Suprapubic skin (tissue), 4 donors: ENCODE data around the gene ZNF200. TPM values are rescaled to one million over a fixed set of nuclear protein-coding genes. Genes with fewer than 3 reads are reported as not detected.
A peak's percentile ranks its signal among the peaks of the same experiment; 100 is the strongest.
"Not testable (repeated sequence)": the region's sequence is repeated elsewhere in the genome, so short reads cannot be mapped to it uniquely, and the experiment has no call there.

Experiments used
- DNase-seq, 2 donors: peaks; one replicate each; pipeline ENCODE4 v3.0.0-alpha.2; 2019; ENCODE audit warnings: low spot score in 2 of 2
- H3K27ac ChIP-seq: fragments of 200-600 bp; sonication (generic); one replicate; pipeline ENCODE4 v1.5.1; 2019
- H3K27me3 ChIP-seq: fragments of 200-600 bp; sonication (generic); one replicate; pipeline ENCODE4 v1.5.1; 2019
- H3K36me3 ChIP-seq: fragments of 200-600 bp; sonication (generic); one replicate; pipeline ENCODE4 v1.5.1; 2019
- H3K4me1 ChIP-seq: fragments of 200-600 bp; sonication (generic); one replicate; pipeline ENCODE4 v1.5.1; 2019
- H3K4me3 ChIP-seq: fragments of 200-600 bp; sonication (generic); one replicate; pipeline ENCODE4 v1.5.1; 2019; ENCODE audit warnings: mild to moderate bottlenecking
- H3K9me3 ChIP-seq: fragments of 200-600 bp; sonication (generic); one replicate; pipeline ENCODE4 v1.5.1; 2019
- EP300 ChIP-seq: sonication (generic); formaldehyde crosslinking; IDR thresholded peaks from one replicate; pipeline ENCODE4 v1.6.1; 2017; ENCODE audit warnings: antibody characterized with exemption
- POLR2A ChIP-seq, 2 donors: fragments of 450-650 bp; IDR thresholded peaks; one replicate each; pipeline ENCODE4 v1.6.1; 2017; ENCODE audit warnings: antibody characterized with exemption in 2 of 2, mild to moderate bottlenecking in 2 of 2, moderate library complexity in 2 of 2
- POLR2AphosphoS5 ChIP-seq, 3 donors: sonication (generic); formaldehyde crosslinking; IDR thresholded peaks; one replicate each; pipeline ENCODE4 v1.6.1; 2017; ENCODE audit warnings: antibody characterized with exemption in 3 of 3
- WGBS: methylation state at CpG from one replicate; pipeline ENCODE4 v1.1.5; 2018; 5-methylcytosine and 5-hydroxymethylcytosine counted together
- total RNA-seq, 4 donors: library from RNA; depleted of rRNA; stranded (reverse); fragments of >200 nt; gene quantifications; one replicate each; pipeline ENCODE4 v1.1.0, GENCODE V29; 2016
- TF ChIP-seq, protein P1 (sequence below), 2 donors: fragments of 200-600 bp in 1 of 2; fragments of 450-650 bp in 1 of 2; sonication (generic) in 1 of 2; IDR thresholded peaks; one replicate each; pipeline ENCODE4 v1.5.1; 2016 to 2019; ENCODE audit warnings: antibody characterized with exemption in 2 of 2, mild to moderate bottlenecking in 1 of 2, moderate library complexity in 1 of 2

The ZNF200 gene
- total RNA-seq, 4 donors from 2014 or later = 2.6 to 7.7 (median 4.8) TPM

DNA sequence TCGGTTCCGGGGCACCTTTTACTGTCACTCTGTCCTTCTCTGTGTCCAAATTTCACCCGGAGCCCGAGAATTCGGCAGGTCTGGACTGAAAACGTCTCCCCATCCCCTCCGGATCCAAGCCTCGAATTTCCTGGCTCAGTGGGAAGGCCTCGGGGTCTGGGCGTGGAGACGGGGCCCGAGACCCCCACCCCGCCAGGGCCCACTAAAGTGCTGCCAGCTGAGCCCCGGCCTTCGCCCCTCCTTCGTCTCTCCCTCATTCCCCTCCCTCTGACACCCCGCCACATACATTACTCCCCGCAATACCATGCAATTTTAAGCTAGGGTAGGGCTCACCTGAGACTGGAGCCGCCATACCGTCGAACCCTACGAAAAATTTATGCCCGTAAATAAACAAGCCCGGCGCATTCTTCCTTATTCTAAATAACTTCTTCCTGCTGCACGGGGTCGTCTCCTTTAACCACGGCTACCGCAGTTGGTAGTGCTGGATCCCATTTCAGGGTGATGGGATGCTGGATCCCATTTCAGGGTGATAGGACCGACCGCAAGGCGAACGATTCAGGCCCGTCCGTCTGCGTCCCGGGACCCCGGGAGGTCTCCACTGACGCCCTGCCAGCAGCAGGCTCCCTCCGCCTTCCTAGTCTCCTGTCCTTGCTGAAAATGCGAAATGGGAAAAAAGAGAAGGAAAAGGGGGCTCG is 51.4 kb downstream of the ZNF200 start:
- Histone ChIP-seq H3K4me1 (peaks cover 18% of the 10 kb centered on the region), H3K9me3 (no peaks in the 10 kb centered on the region), H3K27me3 (peaks cover 99% of the 10 kb centered on the region), H3K4me3 (peak overlapping the region; percentile 39), H3K36me3 (no peaks in the 10 kb centered on the region), H3K27ac (no peak overlapping the region)
- DNase-seq = no peak
- TF ChIP-seq EP300 (no peak), POLR2A (IDR thresholded peaks at IDR 0.05) (no peak)
- TF ChIP-seq, protein P1, sequence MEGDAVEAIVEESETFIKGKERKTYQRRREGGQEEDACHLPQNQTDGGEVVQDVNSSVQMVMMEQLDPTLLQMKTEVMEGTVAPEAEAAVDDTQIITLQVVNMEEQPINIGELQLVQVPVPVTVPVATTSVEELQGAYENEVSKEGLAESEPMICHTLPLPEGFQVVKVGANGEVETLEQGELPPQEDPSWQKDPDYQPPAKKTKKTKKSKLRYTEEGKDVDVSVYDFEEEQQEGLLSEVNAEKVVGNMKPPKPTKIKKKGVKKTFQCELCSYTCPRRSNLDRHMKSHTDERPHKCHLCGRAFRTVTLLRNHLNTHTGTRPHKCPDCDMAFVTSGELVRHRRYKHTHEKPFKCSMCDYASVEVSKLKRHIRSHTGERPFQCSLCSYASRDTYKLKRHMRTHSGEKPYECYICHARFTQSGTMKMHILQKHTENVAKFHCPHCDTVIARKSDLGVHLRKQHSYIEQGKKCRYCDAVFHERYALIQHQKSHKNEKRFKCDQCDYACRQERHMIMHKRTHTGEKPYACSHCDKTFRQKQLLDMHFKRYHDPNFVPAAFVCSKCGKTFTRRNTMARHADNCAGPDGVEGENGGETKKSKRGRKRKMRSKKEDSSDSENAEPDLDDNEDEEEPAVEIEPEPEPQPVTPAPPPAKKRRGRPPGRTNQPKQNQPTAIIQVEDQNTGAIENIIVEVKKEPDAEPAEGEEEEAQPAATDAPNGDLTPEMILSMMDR (IDR thresholded peaks at IDR 0.05) = no peak
- 3% methylated on average over 42 of the region's 42 CpGs for WGBS

DNA sequence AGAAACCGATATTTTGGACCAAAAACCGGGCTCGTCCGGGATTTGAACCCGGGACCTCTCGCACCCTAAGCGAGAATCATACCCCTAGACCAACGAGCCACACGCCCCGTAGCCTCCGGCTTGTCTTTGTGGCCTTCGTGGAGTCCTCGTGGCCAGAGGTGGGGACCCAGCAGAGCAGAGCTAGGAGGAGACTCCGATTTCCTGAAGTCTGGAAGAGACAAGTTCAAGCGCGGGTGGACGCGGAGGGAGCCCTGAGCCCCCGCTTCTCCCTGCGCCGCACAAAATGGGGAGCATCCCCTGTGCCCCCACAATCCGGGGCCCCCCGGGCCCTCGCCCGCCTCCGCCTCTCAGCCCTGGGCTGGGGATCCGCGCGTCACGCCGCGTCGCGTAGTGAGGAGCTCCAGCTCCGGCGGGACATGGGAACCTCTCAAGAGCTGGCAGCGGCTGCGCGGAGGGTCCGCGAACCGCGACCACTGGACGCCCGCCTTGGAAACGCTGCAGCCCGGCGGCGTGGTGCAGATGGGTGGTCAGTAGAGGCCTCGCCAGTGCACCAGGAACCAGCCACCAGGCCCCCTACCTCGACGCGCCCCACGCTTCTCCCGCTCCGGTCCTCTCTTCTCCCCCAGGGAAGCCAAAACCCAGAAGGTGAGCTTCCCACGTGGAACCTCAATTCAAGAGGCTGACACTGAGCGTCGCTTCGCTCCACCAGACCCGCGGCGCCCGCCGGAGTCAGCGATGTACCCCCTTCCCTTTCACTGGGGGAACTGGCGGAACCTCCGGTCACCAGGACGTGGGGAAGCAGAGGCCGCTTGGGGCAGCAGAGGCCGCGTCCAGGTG is 52.1 kb downstream of the ZNF200 start:
- H3K36me3 ChIP-seq = no peaks in the 10 kb centered on the region
- H3K9me3 ChIP-seq = no peaks in the 10 kb centered on the region
- 1% methylated on average over 37 of the region's 72 CpGs for WGBS
- peaks cover 12% of the 10 kb centered on the region for H3K4me1 ChIP-seq
- TF ChIP-seq POLR2A (IDR thresholded peaks at IDR 0.05) = no peak
- TF ChIP-seq EP300 = no peak
- TF ChIP-seq POLR2AphosphoS5 (IDR thresholded peaks at IDR 0.05) = no peak
- TF ChIP-seq, protein P1 (IDR thresholded peaks at IDR 0.05) = peak in 1 of 2 donors; percentile 20
- H3K27me3 ChIP-seq = peaks cover 99% of the 10 kb centered on the region
- DNase-seq = no peak
- H3K4me3 ChIP-seq = peak overlapping the region; percentile 39
- H3K27ac ChIP-seq = no peak overlapping the region

DNA sequence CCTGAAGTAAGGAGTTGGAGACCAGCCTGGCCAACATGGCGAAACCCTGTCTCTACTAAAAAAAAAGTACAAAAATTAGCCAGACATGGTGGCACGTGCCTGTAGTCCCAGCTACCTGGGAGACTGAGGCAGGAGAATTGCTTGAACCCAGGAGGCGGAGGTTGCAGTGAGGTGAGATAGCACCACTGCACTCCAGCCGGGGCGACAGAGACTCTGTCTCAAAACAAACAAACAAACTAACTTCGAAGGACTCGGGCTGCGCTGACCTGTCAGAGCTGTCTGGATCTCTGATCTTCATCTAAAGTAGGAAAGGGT is 52.7 kb downstream of the ZNF200 start:
- H3K27ac ChIP-seq, H3K9me3 ChIP-seq, H3K36me3 ChIP-seq, H3K4me3 ChIP-seq, DNase-seq: not testable (repeated sequence)
- peaks cover 99% of the 10 kb centered on the region for H3K27me3 ChIP-seq
- WGBS = 53% methylated on average over 8 of the region's 8 CpGs
- peaks cover 12% of the 10 kb centered on the region for H3K4me1 ChIP-seq

DNA sequence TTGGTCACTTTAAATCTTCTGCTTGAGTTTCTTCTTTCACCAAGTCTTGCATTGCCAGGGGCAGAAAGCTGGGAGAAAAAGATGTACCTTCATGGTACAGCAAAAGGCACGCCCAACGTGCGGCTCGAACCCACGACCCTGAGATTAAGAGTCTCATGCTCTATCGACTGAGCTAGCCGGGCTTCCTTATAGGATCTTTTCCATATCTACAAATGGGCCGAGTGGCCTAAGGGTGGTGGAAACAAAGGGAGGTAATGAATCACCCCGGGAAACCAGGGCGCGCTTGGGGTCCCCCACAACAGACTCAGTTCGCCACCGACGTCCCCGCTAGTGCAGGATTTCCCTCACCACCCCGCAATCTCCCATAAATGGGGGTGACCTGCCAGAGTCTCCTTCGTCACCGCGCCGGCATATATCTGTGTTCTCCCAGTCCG is 54.5 kb downstream of the ZNF200 start:
- H3K27me3 ChIP-seq = peaks cover 100% of the 10 kb centered on the region
- no peak for DNase-seq
- no peak overlapping the region for H3K4me3 ChIP-seq
- H3K4me1 ChIP-seq = peaks cover 14% of the 10 kb centered on the region
- WGBS = 68% methylated on average over 21 of the region's 21 CpGs
- H3K9me3 ChIP-seq = no peaks in the 10 kb centered on the region
- TF ChIP-seq POLR2A (IDR thresholded peaks at IDR 0.05) (no peak), EP300 (no peak), POLR2AphosphoS5 (IDR thresholded peaks at IDR 0.05) (no peak)
- TF ChIP-seq, protein P1 (IDR thresholded peaks at IDR 0.05) = no peak
- H3K27ac ChIP-seq = no peak overlapping the region
- H3K36me3 ChIP-seq = no peaks in the 10 kb centered on the region

DNA sequence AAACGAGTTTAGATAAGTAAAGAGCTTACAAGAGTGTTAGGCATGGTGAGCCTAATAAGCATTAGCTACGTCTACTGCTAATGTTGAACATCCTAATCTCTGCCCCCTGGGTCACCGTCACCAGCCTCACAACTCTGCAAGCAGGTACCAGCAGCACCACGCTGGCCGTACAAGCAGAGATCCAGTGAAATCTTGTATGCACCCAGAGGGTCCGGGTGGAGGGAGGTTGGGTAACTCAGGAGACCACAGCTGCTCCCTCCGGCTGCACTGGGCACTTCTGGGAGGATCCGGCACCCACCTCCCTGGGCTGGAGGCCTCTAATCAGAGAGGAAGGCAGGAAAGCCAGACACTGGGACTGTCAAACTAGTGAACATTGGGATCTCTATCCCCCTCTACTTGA is 55.3 kb downstream of the ZNF200 start:
- 77% methylated on average over 8 of the region's 8 CpGs for WGBS
- no peaks in the 10 kb centered on the region for H3K36me3 ChIP-seq
- H3K4me1 ChIP-seq = peaks cover 21% of the 10 kb centered on the region
- TF ChIP-seq EP300 (no peak), POLR2A (IDR thresholded peaks at IDR 0.05) (no peak), POLR2AphosphoS5 (IDR thresholded peaks at IDR 0.05) (no peak)
- TF ChIP-seq, protein P1 (IDR thresholded peaks at IDR 0.05) = no peak
- DNase-seq = no peak
- H3K27me3 ChIP-seq = peaks cover 100% of the 10 kb centered on the region
- H3K9me3 ChIP-seq = no peaks in the 10 kb centered on the region
- H3K27ac ChIP-seq = no peak overlapping the region
- no peak overlapping the region for H3K4me3 ChIP-seq
